GM18499 (cell line): ENCODE results near the gene AUTS2.

ENCODE experiments used
- ATAC-seq: cut with Tn5 transposase; IDR thresholded peaks from one replicate; pipeline ENCODE4 v1.9.1; 2021; ENCODE audit warnings: moderate number of reproducible peaks; ENCODE audit not compliant: insufficient read depth, unreplicated experiment

AUTS2 gene

DNA sequence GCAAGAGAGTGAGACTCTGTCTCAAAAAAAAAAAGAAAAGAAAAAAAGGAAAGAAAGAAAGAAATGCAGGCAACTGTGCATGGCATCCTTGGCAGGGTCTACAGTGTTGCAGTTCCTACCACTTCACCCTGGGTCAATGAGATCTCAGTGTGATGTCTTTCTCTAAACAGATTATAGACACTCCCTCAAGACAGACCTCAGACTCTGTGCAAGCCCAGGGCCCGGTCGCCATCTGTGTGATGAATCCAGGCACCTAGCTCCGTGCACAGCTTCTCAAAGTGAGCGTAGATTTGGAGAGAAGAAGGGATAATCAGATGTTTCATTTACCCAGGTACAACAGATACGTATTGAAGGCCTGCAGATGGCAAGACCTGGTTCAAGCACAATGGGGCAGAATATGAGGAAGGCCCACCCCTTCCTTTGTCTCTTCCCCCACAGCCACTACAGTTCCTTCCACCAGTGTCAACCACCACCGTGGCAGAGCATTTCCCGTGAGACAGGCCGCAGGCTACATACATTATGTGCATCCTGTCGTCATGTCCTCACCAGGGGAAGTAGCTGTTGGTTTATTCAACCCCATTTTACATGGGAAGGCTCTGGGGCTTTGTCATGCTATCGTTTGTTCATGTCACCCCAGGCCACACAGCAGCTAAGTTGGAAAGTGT, 1062.0 kb downstream of the AUTS2 start:
- no peak for ATAC-seq

DNA sequence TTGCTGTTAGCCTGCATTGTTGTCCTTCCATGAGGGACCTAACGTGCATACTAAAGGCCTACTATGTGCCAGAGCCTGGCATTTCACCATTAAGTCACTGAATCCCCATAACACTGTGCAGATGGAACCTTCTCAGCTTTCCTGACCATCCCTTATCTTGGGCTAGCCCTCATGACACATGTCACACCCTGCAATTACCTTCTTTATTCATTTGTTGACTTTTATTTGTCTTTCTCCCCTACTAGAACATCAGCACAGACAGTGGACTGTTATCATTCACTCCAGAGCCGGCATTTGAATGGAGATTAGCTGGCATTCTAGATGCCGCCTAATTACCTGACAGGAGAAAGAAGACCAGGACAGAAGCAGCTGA, 1062.5 kb downstream of the AUTS2 start:
- ATAC-seq, result no peak

- ATAC-seq, result no peak
Observed at GRCh38 chr7:70663680-70664079, 1065.4 kb downstream of the AUTS2 start.

DNA sequence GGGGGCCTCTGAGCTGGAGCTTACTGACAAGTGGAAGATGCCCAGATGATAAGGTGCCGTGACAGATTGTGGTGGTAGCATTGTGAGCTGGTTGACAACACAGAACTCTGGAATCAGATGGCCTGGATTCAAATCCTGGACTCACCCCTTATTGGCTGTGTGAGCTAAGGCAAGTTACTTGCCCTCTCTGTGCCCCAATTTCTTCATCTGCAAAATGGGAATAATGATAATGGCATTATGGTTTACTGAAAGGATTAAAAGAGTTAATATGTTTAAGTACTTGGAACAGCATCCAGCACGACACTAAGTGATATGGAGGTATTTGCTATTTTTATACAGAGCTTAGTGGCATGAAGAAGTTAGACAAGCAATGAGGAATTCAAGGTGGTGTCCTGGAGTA, 1067.7 kb downstream of the AUTS2 start:
- no peak for ATAC-seq

GRCh38 chr7:70667406-70667805, 1069.1 kb downstream of the AUTS2 start:
- ATAC-seq, result no peak

DNA sequence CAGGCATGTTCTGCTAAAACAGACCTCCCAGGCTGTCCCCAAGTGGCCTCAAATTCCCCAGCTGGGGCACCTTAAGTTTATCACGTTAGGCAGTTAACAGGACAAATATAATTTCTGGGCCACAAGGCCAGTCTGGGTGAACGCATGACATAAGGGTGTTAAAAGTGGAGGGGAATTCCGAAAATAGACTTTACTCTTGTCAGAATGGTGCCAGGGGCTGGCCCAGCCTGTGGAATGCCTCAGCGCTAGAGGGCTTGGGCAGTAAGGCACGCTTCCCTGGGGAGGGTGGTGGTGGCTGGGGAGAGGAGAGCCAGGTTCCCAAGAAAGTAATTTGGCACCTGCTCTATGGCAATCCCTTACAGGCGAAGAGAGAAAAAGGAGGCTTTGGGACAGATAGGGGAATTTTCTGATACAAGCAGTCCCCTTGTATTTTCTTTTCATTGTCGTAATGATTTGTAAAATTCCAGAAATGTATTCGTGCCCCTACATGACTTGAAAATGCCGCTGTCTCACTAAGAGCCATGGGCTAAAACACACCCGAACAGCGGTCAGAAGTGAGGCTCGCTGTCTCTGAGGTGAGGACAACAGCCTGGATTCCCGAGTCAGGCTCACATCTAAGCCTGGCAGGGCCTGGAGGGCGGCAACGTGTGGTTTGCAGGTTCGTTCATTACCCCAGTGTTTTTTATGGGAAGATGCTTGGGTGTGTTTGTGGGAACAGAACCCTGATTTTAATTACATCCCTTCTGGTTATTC, 1070.5 kb downstream of the AUTS2 start:
- ATAC-seq, result no peak

- no peak for ATAC-seq
Observed at GRCh38 chr7:70669854-70670253, 1071.6 kb downstream of the AUTS2 start.

DNA sequence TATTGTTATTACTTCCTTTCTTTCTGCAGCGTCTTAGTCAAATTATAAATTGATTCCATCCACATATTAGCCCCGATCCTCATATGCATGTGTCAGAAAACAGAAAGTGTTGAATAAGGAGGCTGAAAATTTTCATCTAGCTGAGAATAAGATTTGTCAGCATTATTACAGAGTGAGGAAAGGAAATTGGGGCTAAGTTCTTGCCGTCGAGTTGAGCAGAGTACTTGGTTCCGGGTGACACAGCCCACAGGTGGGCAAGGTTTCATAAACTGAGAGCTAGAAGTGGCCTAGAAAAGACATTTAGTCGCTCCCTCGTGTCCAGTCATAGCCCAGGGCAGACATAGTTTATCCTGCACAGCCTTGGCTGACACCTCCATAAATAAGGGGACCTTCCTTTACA, 1072.0 kb downstream of the AUTS2 start:
- ATAC-seq, result no peak

GRCh38 chr7:70673778-70674570, 1075.7 kb downstream of the AUTS2 start:
- no peak for ATAC-seq

DNA sequence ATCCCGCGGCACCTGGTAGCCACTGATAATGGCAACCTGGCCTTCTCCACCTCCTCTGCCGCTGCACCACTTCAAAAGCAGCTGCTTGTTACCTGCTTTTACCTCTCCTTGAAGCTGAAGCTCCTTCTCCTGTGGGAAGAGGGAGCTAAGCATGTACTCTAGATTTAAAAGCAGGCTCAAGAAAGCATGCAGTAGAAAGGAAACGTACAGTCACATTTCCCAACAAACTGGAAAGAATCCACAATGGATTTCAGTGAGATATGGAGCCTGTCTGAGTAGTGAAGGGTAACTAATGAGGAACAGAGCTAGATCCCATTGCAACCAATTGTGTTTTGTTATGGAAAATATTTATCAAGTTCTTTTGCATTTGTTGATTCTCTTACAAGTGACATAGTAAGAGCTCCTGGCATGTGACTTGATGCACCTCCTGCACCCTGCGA, 1076.3 kb downstream of the AUTS2 start:
- ATAC-seq, result no peak

DNA sequence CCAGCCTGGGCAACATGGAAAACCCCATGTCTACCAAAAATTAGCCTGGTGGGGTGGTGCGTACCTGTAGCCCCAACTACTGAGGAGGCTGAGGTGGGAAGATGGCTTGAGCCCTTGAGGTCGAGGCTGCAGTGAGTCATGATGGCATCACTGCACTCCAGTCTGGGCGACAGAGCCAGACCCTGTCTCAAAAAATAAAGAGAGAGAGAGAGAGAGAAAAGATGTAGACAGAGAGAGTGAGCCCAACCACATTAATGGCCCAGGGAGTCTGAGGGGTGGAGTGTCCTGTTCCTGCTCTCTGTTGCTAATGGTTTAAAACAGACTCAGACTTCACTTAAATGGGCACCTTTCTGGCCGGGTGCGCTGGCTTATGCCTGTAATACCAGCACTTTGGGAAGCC, 1078.0 kb downstream of the AUTS2 start:
- no peak for ATAC-seq

GRCh38 chr7:70678621-70679251, 1080.5 kb downstream of the AUTS2 start:
- no peak for ATAC-seq

DNA sequence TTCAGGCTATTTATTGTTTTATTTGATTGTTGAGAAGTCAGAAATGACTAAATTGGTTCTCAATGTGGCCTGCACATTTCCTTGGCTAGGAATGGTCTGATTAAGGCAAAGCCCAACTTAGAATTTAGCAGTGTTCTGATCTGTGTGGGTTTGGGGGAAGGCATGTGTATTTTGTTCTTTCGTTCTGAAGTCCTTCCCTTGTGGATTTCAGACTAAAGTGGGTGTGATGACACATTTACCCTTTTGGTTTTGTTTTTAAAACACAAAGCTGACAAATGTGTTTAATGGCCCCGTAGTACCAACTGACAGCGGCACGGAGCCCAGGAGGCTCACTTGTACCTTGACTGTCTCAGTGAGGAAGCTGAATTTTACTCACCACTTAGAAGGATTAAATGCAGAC, 1081.4 kb downstream of the AUTS2 start:
- peak; percentile 35 for ATAC-seq

- ATAC-seq, result no peak
Observed at GRCh38 chr7:70680306-70680705, 1082.0 kb downstream of the AUTS2 start.

GRCh38 chr7:70680743-70681468, 1082.6 kb downstream of the AUTS2 start:
- no peak for ATAC-seq

GRCh38 chr7:70681469-70682350, 1083.4 kb downstream of the AUTS2 start:
- ATAC-seq, result no peak

GRCh38 chr7:70684173-70684572, 1085.9 kb downstream of the AUTS2 start:
- no peak for ATAC-seq

GRCh38 chr7:70693321-70693685, 1095.0 kb downstream of the AUTS2 start:
- no peak for ATAC-seq
